Trophoblast cell (in vitro differentiated cells and primary cell): ENCODE data around the gene ANKMY2.
A peak's percentile ranks its signal among the peaks of the same experiment; 100 is the strongest.

Source experiments
- DNase-seq, 2 donors: peaks; one replicate each; pipeline ENCODE4 v3.0.0-alpha.2; 2016
- H2AFZ ChIP-seq: 2 replicates; pipeline ENCODE4 v1.6.1; 2013; ENCODE audit warnings: low read length, moderate library complexity, mild to moderate bottlenecking; ENCODE audit not compliant: insufficient read depth, poor library complexity
- H2AK5ac ChIP-seq: 2 replicates; pipeline ENCODE4 v1.6.1; 2013; ENCODE audit warnings: mild to moderate bottlenecking, low read length
- H2BK120ac ChIP-seq: 2 replicates; pipeline ENCODE4 v1.6.1; 2013; ENCODE audit warnings: low read length, mild to moderate bottlenecking, moderate library complexity; ENCODE audit not compliant: insufficient read depth, poor library complexity
- H2BK12ac ChIP-seq: 2 replicates; pipeline ENCODE4 v1.6.1; 2013; ENCODE audit warnings: mild to moderate bottlenecking, low read length, moderate library complexity
- H2BK5ac ChIP-seq: 2 replicates; pipeline ENCODE4 v1.6.1; 2013; ENCODE audit warnings: low read length, low read depth, moderate library complexity, mild to moderate bottlenecking; ENCODE audit not compliant: poor library complexity
- H3K14ac ChIP-seq: 2 replicates; pipeline ENCODE4 v1.6.1; 2013; ENCODE audit warnings: mild to moderate bottlenecking, low read length
- H3K18ac ChIP-seq: 2 replicates; pipeline ENCODE4 v1.6.1; 2013; ENCODE audit warnings: mild to moderate bottlenecking, low read length
- H3K23ac ChIP-seq: 2 replicates; pipeline ENCODE4 v1.6.1; 2013; ENCODE audit warnings: low read length
- H3K27ac ChIP-seq: 2 replicates; pipeline ENCODE4 v1.5.1; 2013; ENCODE audit warnings: low read depth, mild to moderate bottlenecking, inconsistent platforms, low read length, moderate library complexity
- H3K27me3 ChIP-seq: 2 replicates; pipeline ENCODE4 v1.6.1; 2013; ENCODE audit warnings: inconsistent platforms, mild to moderate bottlenecking, low read length, moderate library complexity; ENCODE audit not compliant: insufficient read depth
- H3K36me3 ChIP-seq, 2 experiments: 1 replicate in 1 of 2; 2 replicates in 1 of 2; pipeline ENCODE4 v1.6.1; 2013; ENCODE audit warnings: low read length in 2 of 2, mild to moderate bottlenecking in 2 of 2, moderate library complexity in 1 of 2; ENCODE audit not compliant: insufficient read depth in 2 of 2, control insufficient read depth in 1 of 2
- H3K4ac ChIP-seq: 2 replicates; pipeline ENCODE4 v1.6.1; 2013; ENCODE audit warnings: low read depth, mild to moderate bottlenecking, low read length, moderate library complexity
- H3K4me1 ChIP-seq, 2 experiments: 1 replicate in 1 of 2; 2 replicates in 1 of 2; pipeline ENCODE4 v1.6.1; 2013; ENCODE audit warnings: low read length in 2 of 2, mild to moderate bottlenecking in 2 of 2, moderate library complexity in 1 of 2; ENCODE audit not compliant: insufficient read depth in 2 of 2, control insufficient read depth in 1 of 2
- H3K4me2 ChIP-seq: 2 replicates; pipeline ENCODE4 v1.6.1; 2013; ENCODE audit warnings: inconsistent platforms, mild to moderate bottlenecking, low read length, moderate library complexity
- H3K4me3 ChIP-seq: 2 replicates; pipeline ENCODE4 v1.5.1; 2013; ENCODE audit warnings: mild to moderate bottlenecking, low read depth, low read length, inconsistent platforms
- H3K79me1 ChIP-seq: one replicate; pipeline ENCODE4 v1.6.1; 2013; ENCODE audit warnings: low read length
- H3K79me2 ChIP-seq: 2 replicates; pipeline ENCODE4 v1.6.1; 2013; ENCODE audit warnings: low read length, mild to moderate bottlenecking; ENCODE audit not compliant: control insufficient read depth, insufficient read depth, poor library complexity
- H3K9ac ChIP-seq: 2 replicates; pipeline ENCODE4 v1.6.1; 2013; ENCODE audit warnings: mild to moderate bottlenecking, low read length
- H3K9me3 ChIP-seq: 2 replicates; pipeline ENCODE4 v1.6.1; 2013; ENCODE audit warnings: low read depth, mild to moderate bottlenecking, control low read depth, inconsistent platforms, low read length; ENCODE audit not compliant: insufficient read depth
- H4K12ac ChIP-seq: 2 replicates; pipeline ENCODE4 v1.6.1; 2013; ENCODE audit warnings: low read depth, mild to moderate bottlenecking, low read length, moderate library complexity
- H4K8ac ChIP-seq: 2 replicates; pipeline ENCODE4 v1.6.1; 2013; ENCODE audit warnings: low read depth, mild to moderate bottlenecking, low read length, moderate library complexity
- H4K91ac ChIP-seq: one replicate; pipeline ENCODE4 v1.6.1; 2013; ENCODE audit warnings: low read depth, mild to moderate bottlenecking, low read length, moderate library complexity
- WGBS: extraction: QIAGEN DNeasy Blood & Tissue Kit; methylation state at CpG from one replicate; pipeline ENCODE4 v1.1.7; 2013; ENCODE audit warnings: missing lambda C conversion rate; ENCODE audit not compliant: insufficient read length, insufficient coverage; ENCODE audit errors: extremely low coverage; 5-methylcytosine and 5-hydroxymethylcytosine counted together

The ANKMY2 gene

GRCh38 chr7:16634271-16634738, 11.2 kb downstream of the ANKMY2 start:
- Histone ChIP-seq H2BK5ac (no peak overlapping the region), H3K14ac (no peak overlapping the region), H3K36me3 (peaks cover 5% of the 10 kb centered on the region in 2 experiments), H3K79me1 (no peaks in the 10 kb centered on the region), H3K27me3 (no peaks in the 10 kb centered on the region), H3K79me2 (no peaks in the 10 kb centered on the region), H3K9ac (peak overlapping the region; percentile 15), H4K8ac (no peak overlapping the region), H3K4ac (no peak overlapping the region), H2BK12ac (no peak overlapping the region), H3K23ac (no peak overlapping the region), H3K4me1 (no peaks in the 10 kb centered on the region), H3K18ac (no peak overlapping the region), H4K12ac (no peak overlapping the region), H2AK5ac (no peak overlapping the region), H2AFZ (no peak overlapping the region), H3K4me3 (no peak overlapping the region), H3K4me2 (no peak overlapping the region), H2BK120ac (no peak overlapping the region), H3K9me3 (no peaks in the 10 kb centered on the region), H3K27ac (no peak overlapping the region), H4K91ac (no peak overlapping the region)
- no CpG with 5 or more reads among the region's 4 CpGs for WGBS
- DNase-seq = no peak

- no peak overlapping the region for H2BK12ac ChIP-seq
- H4K91ac ChIP-seq = no peak overlapping the region
- H3K23ac ChIP-seq = no peak overlapping the region
- no peak overlapping the region for H3K4ac ChIP-seq
- H4K8ac ChIP-seq = no peak overlapping the region
- no peaks in the 10 kb centered on the region for H3K9me3 ChIP-seq
- H2BK120ac ChIP-seq = no peak overlapping the region
- no peaks in the 10 kb centered on the region for H3K4me1 ChIP-seq
- H3K14ac ChIP-seq = no peak overlapping the region
- H2AFZ ChIP-seq = no peak overlapping the region
- H2AK5ac ChIP-seq = no peak overlapping the region
- no peak overlapping the region for H3K9ac ChIP-seq
- no peak overlapping the region for H2BK5ac ChIP-seq
- H3K4me3 ChIP-seq = no peak overlapping the region
- DNase-seq = no peak
- no peak overlapping the region for H3K18ac ChIP-seq
- no peak overlapping the region for H3K4me2 ChIP-seq
- H3K27ac ChIP-seq = no peak overlapping the region
- H4K12ac ChIP-seq = no peak overlapping the region
- H3K79me2 ChIP-seq = no peaks in the 10 kb centered on the region
- no peaks in the 10 kb centered on the region for H3K27me3 ChIP-seq
- no CpG with 5 or more reads among the region's 1 CpG for WGBS
- no peaks in the 10 kb centered on the region for H3K79me1 ChIP-seq
- H3K36me3 ChIP-seq = peaks cover 4 to 5% of the 10 kb centered on the region in 2 experiments
These were observed 14.9 kb downstream of the ANKMY2 start for GRCh38 chr7:16630654-16631053.

DNA sequence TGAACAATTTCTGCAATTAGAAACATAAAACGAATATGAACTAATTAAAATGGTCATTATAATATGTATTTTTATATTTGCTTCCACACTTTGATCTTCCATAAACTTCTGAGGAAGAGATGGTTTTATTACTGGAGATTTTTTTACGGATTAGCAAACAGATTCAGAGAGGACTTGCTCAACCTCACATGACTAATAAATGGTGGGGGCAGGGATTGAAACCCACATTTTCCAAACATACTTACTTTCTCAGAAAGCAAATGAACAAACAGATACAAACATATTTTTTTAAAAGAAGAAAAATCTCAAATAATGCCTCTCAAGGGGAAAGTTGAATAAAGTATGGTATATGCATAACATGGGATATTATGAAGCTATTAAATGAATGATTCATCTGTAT, 18.3 kb downstream of the ANKMY2 start:
- H3K79me1 ChIP-seq = no peaks in the 10 kb centered on the region
- H3K9me3 ChIP-seq = no peaks in the 10 kb centered on the region
- no CpG with 5 or more reads among the region's 2 CpGs for WGBS
- no peak overlapping the region for H2BK5ac ChIP-seq
- no peaks in the 10 kb centered on the region for H3K4me1 ChIP-seq
- no peak overlapping the region for H2BK12ac ChIP-seq
- no peak overlapping the region for H3K4ac ChIP-seq
- H3K18ac ChIP-seq = no peak overlapping the region
- no peak overlapping the region for H4K12ac ChIP-seq
- H3K27me3 ChIP-seq = no peaks in the 10 kb centered on the region
- H3K27ac ChIP-seq = no peak overlapping the region
- H2BK120ac ChIP-seq = no peak overlapping the region
- H3K4me2 ChIP-seq = no peak overlapping the region
- no peak for DNase-seq
- no peak overlapping the region for H4K8ac ChIP-seq
- H3K23ac ChIP-seq = no peak overlapping the region
- H3K36me3 ChIP-seq = peaks cover 2 to 4% of the 10 kb centered on the region in 2 experiments
- no peak overlapping the region for H2AFZ ChIP-seq
- no peak overlapping the region for H3K9ac ChIP-seq
- H3K14ac ChIP-seq = no peak overlapping the region
- H3K4me3 ChIP-seq = no peak overlapping the region
- no peak overlapping the region for H2AK5ac ChIP-seq
- no peaks in the 10 kb centered on the region for H3K79me2 ChIP-seq
- H4K91ac ChIP-seq = no peak overlapping the region

- H3K9ac ChIP-seq = no peak overlapping the region
- H3K79me1 ChIP-seq = no peaks in the 10 kb centered on the region
- DNase-seq = no peak
- no peak overlapping the region for H3K14ac ChIP-seq
- no peak overlapping the region for H3K4me2 ChIP-seq
- H3K18ac ChIP-seq = no peak overlapping the region
- H2AK5ac ChIP-seq = no peak overlapping the region
- H3K36me3 ChIP-seq = peaks cover 3 to 6% of the 10 kb centered on the region in 2 experiments
- no CpG with 5 or more reads among the region's 2 CpGs for WGBS
- no peak overlapping the region for H4K91ac ChIP-seq
- no peak overlapping the region for H2BK5ac ChIP-seq
- H3K4me1 ChIP-seq = no peaks in the 10 kb centered on the region
- no peak overlapping the region for H2BK12ac ChIP-seq
- H3K4me3 ChIP-seq = no peak overlapping the region
- no peak overlapping the region for H2AFZ ChIP-seq
- H3K79me2 ChIP-seq = no peaks in the 10 kb centered on the region
- no peaks in the 10 kb centered on the region for H3K9me3 ChIP-seq
- no peak overlapping the region for H3K23ac ChIP-seq
- H2BK120ac ChIP-seq = no peak overlapping the region
- no peaks in the 10 kb centered on the region for H3K27me3 ChIP-seq
- H3K4ac ChIP-seq = no peak overlapping the region
- no peak overlapping the region for H4K8ac ChIP-seq
- H3K27ac ChIP-seq = no peak overlapping the region
- H4K12ac ChIP-seq = no peak overlapping the region
These were observed 19.2 kb downstream of the ANKMY2 start for GRCh38 chr7:16626388-16626787.
